SW480 (cell line): ENCODE measurements around the gene PRR23A.

ENCODE experiments used
- DNase-seq: peaks from one replicate; pipeline ENCODE4 v3.0.0-alpha.2; 2016; ENCODE audit warnings: low spot score

PRR23A gene

GRCh38 chr3:138972941-138973340 lies 33.1 kb downstream of the PRR23A start:
- DNase-seq = no peak

GRCh38 chr3:138971766-138972320 lies 34.2 kb downstream of the PRR23A start:
- DNase-seq = no peak

GRCh38 chr3:138964923-138965322 lies 41.1 kb downstream of the PRR23A start:
- no peak for DNase-seq

DNA sequence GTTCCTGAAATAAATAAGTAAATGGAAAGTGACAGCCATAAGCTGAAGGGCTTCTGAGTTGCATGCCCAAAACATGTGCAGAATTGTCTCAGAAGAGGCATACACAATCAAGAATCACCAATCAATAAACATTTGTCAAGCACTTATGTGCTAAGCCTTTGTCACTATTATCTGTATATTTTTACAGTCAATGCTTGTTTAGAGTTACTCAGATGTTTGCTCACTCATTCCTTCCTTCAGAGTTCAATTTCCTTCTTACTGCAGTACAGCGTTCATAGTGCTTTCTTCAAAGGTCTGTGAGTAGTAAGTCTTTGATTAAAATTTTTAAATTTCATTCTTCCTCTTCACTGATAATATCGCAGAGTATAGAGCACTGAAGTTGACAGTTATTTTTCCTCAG lies 41.8 kb downstream of the PRR23A start:
- DNase-seq = no peak

- no peak for DNase-seq
Measured at GRCh38 chr3:138962854-138963560, 43.1 kb downstream of the PRR23A start.

DNA sequence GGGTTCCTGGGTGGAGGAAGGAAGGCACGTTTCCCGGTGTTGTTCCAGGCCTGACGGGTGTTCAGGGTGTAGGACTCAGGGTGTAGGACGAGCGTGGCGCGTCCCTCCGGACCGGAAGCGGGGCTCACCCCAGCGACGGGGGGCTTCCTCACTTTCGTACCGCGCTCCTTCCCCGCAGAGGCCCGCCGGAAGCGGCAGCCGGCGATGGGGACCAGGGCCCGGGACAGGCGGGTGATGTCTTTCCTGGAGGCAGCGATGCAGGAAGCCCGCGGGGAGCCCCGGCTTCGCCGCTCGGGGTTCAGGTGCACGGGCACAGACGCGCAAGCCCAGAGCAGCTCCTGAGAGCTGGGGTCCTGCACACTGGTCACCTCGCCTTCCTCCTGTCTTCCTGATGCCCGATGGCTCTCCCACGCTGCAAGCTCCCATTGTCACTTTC lies 45.6 kb downstream of the PRR23A start:
- DNase-seq = no peak
